Osteoblast (primary cell): Measurements from ENCODE around the gene GADD45A. TPM values are rescaled to one million over a fixed set of nuclear protein-coding genes. Genes with fewer than 3 reads are reported as not detected.

Experiments used
- DNase-seq: peaks from one replicate; pipeline ENCODE4 v3.0.0; 2011; ENCODE audit warnings: low spot score, mixed read lengths; ENCODE audit not compliant: insufficient read length; ENCODE audit errors: missing footprints
- H2AFZ ChIP-seq: 2 replicates; pipeline ENCODE4 v1.6.0; 2011; ENCODE audit warnings: mild to moderate bottlenecking, low read length
- H3K27ac ChIP-seq: 2 replicates; pipeline ENCODE4 v1.5.1; 2011; ENCODE audit warnings: mild to moderate bottlenecking, low read depth, low read length, moderate library complexity
- H3K27me3 ChIP-seq: 2 replicates; pipeline ENCODE4 v1.6.0; 2012; ENCODE audit warnings: mild to moderate bottlenecking, control low read depth, inconsistent platforms, low read length, moderate library complexity; ENCODE audit not compliant: insufficient read depth
- H3K36me3 ChIP-seq: 2 replicates; pipeline ENCODE4 v1.5.1; 2011; ENCODE audit warnings: mild to moderate bottlenecking, low read length, control low read depth, moderate library complexity; ENCODE audit not compliant: insufficient read depth
- H3K4me1 ChIP-seq: 2 replicates; pipeline ENCODE4 v1.5.1; 2011; ENCODE audit warnings: mild to moderate bottlenecking, low read length, control low read depth, moderate library complexity; ENCODE audit not compliant: insufficient read depth
- H3K4me2 ChIP-seq: 2 replicates; pipeline ENCODE4 v1.6.0; 2011; ENCODE audit warnings: mild to moderate bottlenecking, low read length; ENCODE audit not compliant: insufficient read depth
- H3K4me3 ChIP-seq: fragments of 200-600 bp; sonication (generic); 3 replicates; pipeline ENCODE4 v1.5.1; 2012; ENCODE audit warnings: mild to moderate bottlenecking, low read length, inconsistent platforms; ENCODE audit not compliant: insufficient read depth
- H3K79me2 ChIP-seq: 2 replicates; pipeline ENCODE4 v1.6.0; 2012; ENCODE audit warnings: mild to moderate bottlenecking, low read length, control low read depth, inconsistent platforms; ENCODE audit not compliant: insufficient read depth
- H3K9me3 ChIP-seq: 2 replicates; pipeline ENCODE4 v1.5.1; 2011; ENCODE audit warnings: low read depth, low read length, control low read depth
- H4K20me1 ChIP-seq: 2 replicates; pipeline ENCODE4 v1.6.0; 2012; ENCODE audit warnings: mild to moderate bottlenecking, low read length, control low read depth; ENCODE audit not compliant: insufficient read depth
- total RNA-seq: library from RNA; depleted of rRNA; stranded (reverse); fragments of >200 nt; gene quantifications from 2 replicates; pipeline ENCODE4 v1.2.3, GENCODE V29; 2012
- TF ChIP-seq, protein P1 (sequence below): IDR thresholded peaks from 2 replicates; pipeline ENCODE4 v1.5.1; 2011; ENCODE audit warnings: mild to moderate bottlenecking, low read depth, low read length, moderate library complexity; ENCODE audit errors: extremely low read depth

Gene GADD45A
- total RNA-seq, 1 donor: 48.9 TPM

- peak overlapping the region; percentile 89 for H3K27ac ChIP-seq
- H3K79me2 ChIP-seq: peaks cover 21% of the 10 kb centered on the region
- H2AFZ ChIP-seq: no peak overlapping the region
- TF ChIP-seq, protein P1, sequence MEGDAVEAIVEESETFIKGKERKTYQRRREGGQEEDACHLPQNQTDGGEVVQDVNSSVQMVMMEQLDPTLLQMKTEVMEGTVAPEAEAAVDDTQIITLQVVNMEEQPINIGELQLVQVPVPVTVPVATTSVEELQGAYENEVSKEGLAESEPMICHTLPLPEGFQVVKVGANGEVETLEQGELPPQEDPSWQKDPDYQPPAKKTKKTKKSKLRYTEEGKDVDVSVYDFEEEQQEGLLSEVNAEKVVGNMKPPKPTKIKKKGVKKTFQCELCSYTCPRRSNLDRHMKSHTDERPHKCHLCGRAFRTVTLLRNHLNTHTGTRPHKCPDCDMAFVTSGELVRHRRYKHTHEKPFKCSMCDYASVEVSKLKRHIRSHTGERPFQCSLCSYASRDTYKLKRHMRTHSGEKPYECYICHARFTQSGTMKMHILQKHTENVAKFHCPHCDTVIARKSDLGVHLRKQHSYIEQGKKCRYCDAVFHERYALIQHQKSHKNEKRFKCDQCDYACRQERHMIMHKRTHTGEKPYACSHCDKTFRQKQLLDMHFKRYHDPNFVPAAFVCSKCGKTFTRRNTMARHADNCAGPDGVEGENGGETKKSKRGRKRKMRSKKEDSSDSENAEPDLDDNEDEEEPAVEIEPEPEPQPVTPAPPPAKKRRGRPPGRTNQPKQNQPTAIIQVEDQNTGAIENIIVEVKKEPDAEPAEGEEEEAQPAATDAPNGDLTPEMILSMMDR: no peak
- peak overlapping the region; percentile 83 for H3K4me2 ChIP-seq
- no peaks in the 10 kb centered on the region for H3K9me3 ChIP-seq
- peaks cover 5% of the 10 kb centered on the region for H4K20me1 ChIP-seq
- DNase-seq: peak; percentile 76
- peak overlapping the region; percentile 47 for H3K4me3 ChIP-seq
- H3K36me3 ChIP-seq: peaks cover 8% of the 10 kb centered on the region
- peaks cover 36% of the 10 kb centered on the region for H3K4me1 ChIP-seq
- H3K27me3 ChIP-seq: no peaks in the 10 kb centered on the region
These were observed 2.3 kb upstream of the GADD45A start for GRCh38 chr1:67682659-67683197.

DNA sequence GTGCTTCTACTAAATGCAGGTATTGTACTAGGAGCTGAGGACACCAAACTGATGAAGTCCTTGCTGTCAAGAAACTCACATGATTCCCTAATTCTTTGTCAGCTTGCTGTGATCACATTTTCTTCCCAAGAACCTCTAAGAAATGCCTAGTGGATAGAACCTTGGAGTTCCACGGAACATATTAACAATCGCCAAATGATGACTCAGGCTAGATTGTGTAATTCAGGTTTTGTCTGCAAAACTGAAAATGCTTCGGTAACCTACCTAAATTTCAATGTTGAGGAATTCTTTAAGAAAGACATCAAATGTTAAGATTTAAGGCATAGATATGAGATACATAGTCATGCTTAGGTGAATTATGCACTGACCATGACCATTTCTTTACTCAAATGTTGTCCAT is 1.7 kb upstream of the GADD45A start:
- peak overlapping the region; percentile 47 for H3K4me3 ChIP-seq
- H3K27ac ChIP-seq: peak overlapping the region; percentile 89

GRCh38 chr1:67683766-67684525 is 1.1 kb upstream of the GADD45A start:
- Histone ChIP-seq H3K36me3 (peaks cover 20% of the 10 kb centered on the region), H3K4me1 (peaks cover 48% of the 10 kb centered on the region), H3K27ac (peak overlapping the region; percentile 89), H3K4me2 (peak overlapping the region; percentile 83), H3K27me3 (no peaks in the 10 kb centered on the region), H3K4me3 (peak overlapping the region; percentile 97), H4K20me1 (peaks cover 13% of the 10 kb centered on the region), H3K79me2 (peaks cover 24% of the 10 kb centered on the region), H3K9me3 (no peaks in the 10 kb centered on the region), H2AFZ (peak overlapping the region; percentile 47)
- DNase-seq: no peak
- TF ChIP-seq, protein P1: no peak

More for the DNA sequence above, 1.7 kb upstream of the GADD45A start:
- Histone ChIP-seq H2AFZ (no peak overlapping the region), H3K79me2 (peaks cover 23% of the 10 kb centered on the region), H4K20me1 (peaks cover 8% of the 10 kb centered on the region), H3K9me3 (no peaks in the 10 kb centered on the region), H3K27me3 (no peaks in the 10 kb centered on the region), H3K4me2 (peak overlapping the region; percentile 83), H3K4me1 (peaks cover 41% of the 10 kb centered on the region), H3K36me3 (peaks cover 14% of the 10 kb centered on the region)
- TF ChIP-seq, protein P1: no peak
- no peak for DNase-seq

- Histone ChIP-seq H3K36me3 (peaks cover 25% of the 10 kb centered on the region), H3K4me3 (peak overlapping the region; percentile 97), H3K4me2 (peak overlapping the region; percentile 83), H3K27ac (peak overlapping the region; percentile 89), H4K20me1 (peaks cover 13% of the 10 kb centered on the region), H2AFZ (peak overlapping the region; percentile 47), H3K9me3 (no peaks in the 10 kb centered on the region), H3K4me1 (peaks cover 48% of the 10 kb centered on the region), H3K79me2 (peaks cover 24% of the 10 kb centered on the region), H3K27me3 (no peaks in the 10 kb centered on the region)
- TF ChIP-seq, protein P1: no peak
- DNase-seq: no peak
These were observed 405 bp upstream of the GADD45A start for GRCh38 chr1:67684526-67685066.
